NCI-H345 treated with DMSO at 0.1 percent for 48 hours (cell line): ENCODE data around the gene KRT33A.
"Not testable (repeated sequence)": the region's sequence is repeated elsewhere in the genome, so short reads cannot be mapped to it uniquely, and the experiment has no call there.

Experiments used
- DNase-seq: peaks from one replicate; lab custom pipeline; 2025; ENCODE audit not compliant: unreplicated experiment; lab: John Stamatoyannopoulos, UW

Gene KRT33A

GRCh38 chr17:41366070-41366469, 15.4 kb upstream of the KRT33A start:
- no peak for DNase-seq

DNA sequence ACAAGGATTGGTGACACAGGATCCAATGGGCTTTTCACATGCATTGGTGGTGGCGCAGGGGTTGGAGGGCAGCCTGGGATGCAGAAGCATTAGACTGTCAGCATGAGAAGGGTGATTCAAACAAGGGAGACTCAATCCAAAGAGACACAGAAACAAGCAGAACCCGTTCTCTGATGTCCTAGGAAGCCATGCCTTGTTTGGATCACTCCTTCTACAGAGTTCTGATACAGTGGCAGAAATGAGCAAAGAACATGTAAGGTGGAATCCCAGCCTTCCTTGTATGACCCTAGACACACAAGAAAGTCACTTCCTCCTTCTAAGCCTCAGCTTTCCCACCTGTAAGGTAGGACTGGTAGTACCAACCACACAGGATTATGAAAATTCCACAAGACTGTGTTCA, 13.3 kb upstream of the KRT33A start:
- no peak for DNase-seq

GRCh38 chr17:41360296-41360995, 9.8 kb upstream of the KRT33A start:
- DNase-seq, result no peak

- no peak for DNase-seq
These were observed 3.9 kb upstream of the KRT33A start for GRCh38 chr17:41354536-41354935.

- no peak for DNase-seq
These were observed 2.2 kb upstream of the KRT33A start for GRCh38 chr17:41352597-41353366.

GRCh38 chr17:41351177-41351576, 549 bp upstream of the KRT33A start:
- no peak for DNase-seq

- no peak for DNase-seq
These were observed 2.5 kb downstream of the KRT33A start for GRCh38 chr17:41347869-41348760.

DNA sequence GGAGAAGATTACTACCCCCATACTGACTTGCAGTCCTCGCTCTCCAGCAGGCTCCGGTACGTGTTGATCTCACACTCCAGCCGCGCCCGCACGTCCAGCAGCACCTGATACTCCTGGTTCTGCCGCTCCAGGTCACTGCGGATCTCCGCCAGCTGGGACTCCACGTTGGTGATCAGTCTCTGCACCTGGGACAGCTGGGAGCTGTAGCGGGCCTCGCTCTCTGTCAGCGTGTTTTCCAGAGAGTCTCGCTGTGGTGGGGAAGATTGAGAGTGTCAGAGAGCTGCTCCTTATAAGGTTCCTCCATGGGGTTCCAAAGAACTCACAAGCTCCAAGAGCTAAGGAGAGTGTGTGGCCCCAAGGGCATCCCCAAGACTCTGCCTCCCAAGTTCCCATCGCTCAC, 4.2 kb downstream of the KRT33A start:
- DNase-seq, result not testable (repeated sequence)

- no peak for DNase-seq
These were observed 4.6 kb downstream of the KRT33A start for GRCh38 chr17:41345992-41346391.

- DNase-seq, result no peak
These were observed 7.6 kb downstream of the KRT33A start for GRCh38 chr17:41343029-41343428.

- DNase-seq, result no peak
These were observed 9.4 kb downstream of the KRT33A start for GRCh38 chr17:41340934-41341861.

GRCh38 chr17:41340494-41340893, 10.1 kb downstream of the KRT33A start:
- DNase-seq, result no peak

DNA sequence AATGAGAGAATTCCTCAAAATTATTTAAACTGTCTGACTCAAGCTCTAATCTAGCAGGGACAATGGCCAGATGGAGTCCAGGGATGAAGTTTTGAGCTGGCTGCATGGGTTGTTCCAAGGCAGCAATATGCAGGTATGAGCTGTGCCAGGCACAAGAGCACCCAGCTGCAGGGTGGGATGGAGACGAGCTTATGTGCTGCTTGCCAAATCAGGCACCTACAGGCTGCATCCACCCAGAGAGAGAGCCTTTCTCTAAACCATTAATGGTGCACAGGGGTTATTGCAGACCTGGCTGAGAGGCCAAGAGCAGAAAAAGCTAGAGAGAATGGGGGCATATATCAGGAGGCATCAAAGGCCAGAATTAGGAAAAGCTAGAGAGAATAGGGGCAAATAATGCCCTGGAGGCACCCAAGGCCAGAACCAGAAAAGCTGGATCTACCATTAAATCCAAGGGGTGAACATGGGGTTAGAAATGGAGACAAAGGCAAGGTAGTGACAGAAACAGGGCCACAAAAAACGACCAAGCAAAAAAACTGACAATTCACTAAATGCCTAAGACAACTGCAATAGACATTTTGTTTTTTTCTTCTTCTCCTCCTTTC, 11.0 kb downstream of the KRT33A start:
- no peak for DNase-seq

- DNase-seq, result no peak
These were observed 11.6 kb downstream of the KRT33A start for GRCh38 chr17:41338961-41339485.

DNA sequence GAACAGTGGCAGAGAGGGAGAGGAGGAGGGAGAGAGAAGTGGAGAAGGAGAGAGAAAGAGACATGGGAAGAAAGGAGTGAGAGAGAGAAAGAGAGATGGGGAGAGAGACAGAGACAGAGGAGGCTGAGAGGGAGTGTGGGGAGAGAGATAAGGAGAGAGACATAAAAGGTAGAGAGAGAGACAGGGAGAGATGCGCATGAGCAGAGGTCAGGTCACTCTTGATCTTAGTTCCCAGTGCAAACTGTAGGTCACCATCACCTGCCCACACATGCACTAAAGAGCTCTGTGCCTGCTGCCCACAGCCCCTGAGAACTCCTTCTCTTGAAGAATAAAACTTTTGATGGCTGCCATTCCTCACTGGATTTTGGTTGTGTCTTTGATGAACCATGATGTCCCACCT, 14.9 kb downstream of the KRT33A start:
- DNase-seq, result no peak

DNA sequence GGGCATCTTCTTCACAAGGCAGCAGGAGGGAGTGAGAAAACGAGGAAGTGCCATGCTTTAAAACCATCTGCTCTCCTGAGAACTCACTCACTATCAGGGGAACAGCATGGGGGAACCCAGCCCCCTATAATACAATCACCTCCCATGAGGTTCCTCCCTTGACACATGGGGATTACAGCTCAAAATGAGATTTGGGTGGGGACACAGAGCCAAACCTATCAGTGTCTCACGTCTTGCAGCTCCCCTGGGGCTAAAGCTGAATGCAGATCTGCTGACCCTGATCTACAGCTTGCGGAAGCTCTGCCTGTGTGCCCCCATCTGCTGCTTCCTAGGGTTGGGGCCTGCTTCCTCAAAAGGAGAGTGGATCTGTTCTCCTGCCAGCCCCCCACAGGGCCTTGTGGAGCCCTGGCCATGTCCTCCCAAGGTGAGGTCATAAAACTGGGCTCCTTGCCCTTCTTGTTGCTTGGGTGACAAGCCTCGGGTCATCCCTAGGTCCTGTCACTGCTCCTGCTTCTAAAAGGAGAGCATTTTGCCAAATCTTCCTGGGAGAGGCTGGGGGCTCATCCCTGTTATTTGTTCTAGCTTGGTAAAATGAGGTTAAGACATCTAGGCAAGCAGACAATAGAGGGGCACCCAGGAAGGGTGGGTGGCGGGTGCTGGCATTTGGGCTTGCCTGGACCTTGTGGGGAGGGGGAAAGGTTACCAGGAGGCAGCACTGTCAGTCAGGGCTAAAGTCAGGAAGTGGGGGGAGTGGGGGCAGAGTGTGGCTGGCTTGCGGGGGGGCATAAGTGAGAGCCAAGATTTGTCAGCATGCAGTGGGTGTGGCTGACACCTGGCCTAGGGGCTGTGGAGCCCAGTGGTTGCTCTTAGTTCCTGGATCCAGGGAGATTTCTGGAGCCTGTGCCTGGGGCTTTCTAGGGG, 16.0 kb downstream of the KRT33A start:
- DNase-seq, result no peak

- DNase-seq, result no peak
These were observed 16.8 kb downstream of the KRT33A start for GRCh38 chr17:41333836-41334235.

DNA sequence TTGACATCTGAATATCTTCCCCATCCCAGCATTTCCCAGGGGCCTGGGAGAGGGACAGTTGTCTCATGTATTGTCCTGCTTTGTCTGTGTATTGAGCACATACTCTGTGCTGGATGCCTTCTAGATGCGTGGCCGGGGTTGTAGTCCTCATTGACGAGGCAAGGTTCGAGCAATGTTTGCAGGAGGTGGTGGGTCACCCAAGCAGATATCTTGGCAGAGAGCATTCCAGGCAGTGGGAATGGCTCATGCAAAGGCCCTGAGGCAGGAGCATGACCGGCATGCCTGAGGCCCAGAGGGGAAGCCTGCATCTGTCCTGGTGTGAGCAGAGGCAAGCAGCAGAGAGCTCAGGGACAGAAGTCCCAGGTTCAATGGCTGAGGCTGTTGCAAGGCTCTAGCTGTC, 17.5 kb downstream of the KRT33A start:
- DNase-seq, result no peak

DNA sequence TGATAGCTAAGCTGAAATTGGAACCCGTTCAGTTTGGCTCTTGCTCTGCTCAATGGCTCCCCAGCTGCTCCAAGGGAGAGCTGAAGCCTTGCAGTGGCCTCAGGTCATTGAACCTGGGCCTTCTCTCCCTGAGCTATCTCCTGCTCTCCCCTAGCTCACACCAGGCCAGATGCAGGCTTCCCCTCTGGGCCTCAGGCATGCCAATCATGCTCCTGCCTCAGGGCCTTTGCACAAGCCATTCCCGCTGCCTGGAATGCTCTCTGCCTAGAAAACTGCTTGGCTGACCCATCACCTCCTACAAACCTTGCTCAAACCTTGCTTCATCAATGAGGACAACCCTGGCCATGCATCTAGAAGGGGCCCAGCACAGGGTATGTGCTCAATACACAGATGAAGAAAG, 18.4 kb downstream of the KRT33A start:
- DNase-seq, result no peak
